Suprapubic skin (tissue), 4 donors: ENCODE results near the gene ST6GALNAC4.

Experiments
- EP300 ChIP-seq: sonication (generic); formaldehyde crosslinking; IDR thresholded peaks from one replicate; pipeline ENCODE4 v1.6.1; 2017; ENCODE audit warnings: antibody characterized with exemption
- POLR2A ChIP-seq, 2 donors: fragments of 450-650 bp; IDR thresholded peaks; one replicate each; pipeline ENCODE4 v1.6.1; 2017; ENCODE audit warnings: antibody characterized with exemption in 2 of 2, mild to moderate bottlenecking in 2 of 2, moderate library complexity in 2 of 2
- POLR2AphosphoS5 ChIP-seq, 3 donors: sonication (generic); formaldehyde crosslinking; IDR thresholded peaks; one replicate each; pipeline ENCODE4 v1.6.1; 2017; ENCODE audit warnings: antibody characterized with exemption in 3 of 3
- TF ChIP-seq, protein P1 (sequence below), 2 donors: fragments of 200-600 bp in 1 of 2; fragments of 450-650 bp in 1 of 2; sonication (generic) in 1 of 2; IDR thresholded peaks; one replicate each; pipeline ENCODE4 v1.5.1; 2016 to 2019; ENCODE audit warnings: antibody characterized with exemption in 2 of 2, mild to moderate bottlenecking in 1 of 2, moderate library complexity in 1 of 2

- TF ChIP-seq POLR2AphosphoS5 (IDR thresholded peaks at IDR 0.05): no peak
- no peak for TF ChIP-seq POLR2A (IDR thresholded peaks at IDR 0.05)
- TF ChIP-seq, protein P1, sequence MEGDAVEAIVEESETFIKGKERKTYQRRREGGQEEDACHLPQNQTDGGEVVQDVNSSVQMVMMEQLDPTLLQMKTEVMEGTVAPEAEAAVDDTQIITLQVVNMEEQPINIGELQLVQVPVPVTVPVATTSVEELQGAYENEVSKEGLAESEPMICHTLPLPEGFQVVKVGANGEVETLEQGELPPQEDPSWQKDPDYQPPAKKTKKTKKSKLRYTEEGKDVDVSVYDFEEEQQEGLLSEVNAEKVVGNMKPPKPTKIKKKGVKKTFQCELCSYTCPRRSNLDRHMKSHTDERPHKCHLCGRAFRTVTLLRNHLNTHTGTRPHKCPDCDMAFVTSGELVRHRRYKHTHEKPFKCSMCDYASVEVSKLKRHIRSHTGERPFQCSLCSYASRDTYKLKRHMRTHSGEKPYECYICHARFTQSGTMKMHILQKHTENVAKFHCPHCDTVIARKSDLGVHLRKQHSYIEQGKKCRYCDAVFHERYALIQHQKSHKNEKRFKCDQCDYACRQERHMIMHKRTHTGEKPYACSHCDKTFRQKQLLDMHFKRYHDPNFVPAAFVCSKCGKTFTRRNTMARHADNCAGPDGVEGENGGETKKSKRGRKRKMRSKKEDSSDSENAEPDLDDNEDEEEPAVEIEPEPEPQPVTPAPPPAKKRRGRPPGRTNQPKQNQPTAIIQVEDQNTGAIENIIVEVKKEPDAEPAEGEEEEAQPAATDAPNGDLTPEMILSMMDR (IDR thresholded peaks at IDR 0.05): no peak
- TF ChIP-seq EP300: no peak
Observed at GRCh38 chr9:127950513-127951289, 33.9 kb upstream of the ST6GALNAC4 start.
